H1 (cell line): Measurements from ENCODE around the gene IQCN. TPM values are rescaled to one million over a fixed set of nuclear protein-coding genes. Genes with fewer than 3 reads are reported as not detected.

Experiments
- CEBPB ChIP-seq: IDR thresholded peaks from 2 replicates; pipeline ENCODE4 v1.6.1; 2012; ENCODE audit warnings: low read depth, low read length
- MAFK ChIP-seq: IDR thresholded peaks from 2 replicates; pipeline ENCODE4 v1.6.1; 2012; ENCODE audit warnings: low read depth, mild to moderate bottlenecking, improper control_type of control experiment, low read length
- SRF ChIP-seq: IDR thresholded peaks from 2 replicates; pipeline ENCODE4 v1.6.1; 2011; ENCODE audit warnings: mild to moderate bottlenecking, low read depth, low read length, moderate library complexity
- polyA plus RNA-seq, 7 experiments: library from polyadenylated mRNA; depleted of rRNA in 3 of 7; stranded (reverse) in 5 of 7; unstranded in 2 of 7; fragments of >200 nt in 5 of 7; fragments of 200-250 nt in 2 of 7; gene quantifications; 1 replicate in 5 of 7; 2 replicates in 1 of 7; 4 replicates in 1 of 7; pipeline versions ENCODE4 v1.2.1 to v1.2.3, GENCODE V29; 2011 to 2013; ENCODE audit warnings: missing spikeins in 2 of 7, mixed read lengths in 2 of 7
- total RNA-seq: library from RNA; stranded (reverse); fragmentation: NEBNext Ultra II Directional; extraction: Animal tissue kit (Norgen Biotek cat#: 25700); gene quantifications from 2 replicates; pipeline ENCODE4 v1.2.1, GENCODE V29; 2021

Gene IQCN
- total and polyA plus RNA-seq, 2 of the 8 experiments (the other 6 are each of a cell fraction or from before 2014, with no cell fraction given), result 0.36 to 1.0 TPM

DNA sequence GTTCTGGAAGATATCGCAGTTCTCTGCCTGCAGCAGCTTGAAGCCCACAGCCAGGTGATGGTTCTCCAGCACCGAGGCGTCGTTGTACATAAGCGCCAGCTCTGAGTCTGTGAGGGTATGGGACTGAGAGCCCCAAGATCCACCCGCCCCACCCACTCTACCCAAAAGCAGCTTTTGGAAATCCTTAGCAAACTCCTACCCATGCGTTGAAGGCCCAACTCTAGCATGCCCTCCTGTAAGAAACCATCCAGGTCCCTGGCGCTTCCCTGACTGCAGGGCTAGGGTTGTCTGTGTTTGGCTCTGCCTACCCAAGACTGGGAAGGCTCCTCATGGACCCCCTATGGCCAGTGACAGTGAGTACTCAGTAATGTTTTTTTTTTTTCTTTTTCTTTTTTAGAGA is 57.5 kb downstream of the IQCN start (continued):
- TF ChIP-seq SRF (no peak), CEBPB (no peak), MAFK (no peak)
